Measurements from ENCODE around the gene C6orf132. TPM values are rescaled to one million over a fixed set of nuclear protein-coding genes. Genes with fewer than 3 reads are reported as not detected.

C6orf132 gene
- total and polyA plus RNA-seq, 2 experiments from 2014 or later, result 22.2 to 40.9 TPM

DNA sequence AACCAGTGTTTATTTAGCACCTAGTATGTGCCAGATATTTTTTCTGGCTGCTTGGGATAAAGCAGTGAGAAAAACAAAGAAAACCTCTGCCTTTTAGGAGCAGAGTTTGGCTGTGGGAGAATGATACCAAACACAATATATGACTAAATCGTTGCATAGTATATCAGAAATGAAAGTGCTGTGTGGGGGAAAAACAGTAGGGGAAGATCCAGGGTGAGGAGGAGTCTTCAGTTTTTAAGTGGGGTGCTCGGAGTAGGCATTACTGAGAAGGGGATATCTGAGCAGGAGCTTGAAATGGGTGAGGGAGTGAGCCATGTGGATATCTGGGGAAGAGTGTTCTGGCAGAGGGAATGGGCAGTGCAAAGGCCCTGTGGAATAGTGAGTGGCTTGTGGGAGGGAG lies 69.1 kb downstream of the C6orf132 start:
- DNase-seq (ENCODE audit: low spot score), result no peak
- Mint-ChIP-seq H3K36me3 (ENCODE audit: low read depth) (peaks cover 37% of the 10 kb centered on the region), H3K9me3 (no peaks in the 10 kb centered on the region), H3K27ac (no peak overlapping the region), H3K27me3 (ENCODE audit: insufficient read depth, low read depth, poor library complexity) (no peaks in the 10 kb centered on the region), H3K4me1 (no peaks in the 10 kb centered on the region), H3K4me3 (no peak overlapping the region)
- no peak for ATAC-seq
- H3K36me3 ChIP-seq (ENCODE audit: insufficient read depth), result peaks cover 31% of the 10 kb centered on the region
- H3K4me2 ChIP-seq, result no peak overlapping the region
- no peaks in the 10 kb centered on the region for H4K20me1 ChIP-seq (replicated peaks; ENCODE audit: insufficient read depth)
- H3F3A ChIP-seq (replicated peaks; ENCODE audit: low read depth), result no peaks in the 10 kb centered on the region; the same call in 1 of the 2 replicates
- H3K4me1 ChIP-seq (ENCODE audit: insufficient read depth), result no peaks in the 10 kb centered on the region
- TF ChIP-seq CREB1 (CRISPR knock-in tag; IDR thresholded peaks at IDR 0.05; ENCODE audit: low read depth) (no peak), ZNF331 (CRISPR knock-in tag; IDR thresholded peaks at IDR 0.05; ENCODE audit: low read depth) (no peak), EZH2phosphoT487 (IDR thresholded peaks at IDR 0.05; ENCODE audit: unreplicated experiment) (no peak), NANOG (IDR thresholded peaks at IDR 0.05; ENCODE audit: borderline replicate concordance) (no peak), EZH2 (IDR thresholded peaks at IDR 0.05; ENCODE audit: low read depth, unreplicated experiment) (no peak), ZNF114 (CRISPR knock-in tag; IDR thresholded peaks at IDR 0.05) (no peak), STAT1 (IDR thresholded peaks at IDR 0.05; ENCODE audit: unreplicated experiment) (no peak), POLR2AphosphoS5 (IDR thresholded peaks at IDR 0.05; ENCODE audit: low read depth) (no peak), JUNB (IDR thresholded peaks at IDR 0.05; ENCODE audit: unreplicated experiment) (no peak)
- TF ChIP-seq, protein P1, sequence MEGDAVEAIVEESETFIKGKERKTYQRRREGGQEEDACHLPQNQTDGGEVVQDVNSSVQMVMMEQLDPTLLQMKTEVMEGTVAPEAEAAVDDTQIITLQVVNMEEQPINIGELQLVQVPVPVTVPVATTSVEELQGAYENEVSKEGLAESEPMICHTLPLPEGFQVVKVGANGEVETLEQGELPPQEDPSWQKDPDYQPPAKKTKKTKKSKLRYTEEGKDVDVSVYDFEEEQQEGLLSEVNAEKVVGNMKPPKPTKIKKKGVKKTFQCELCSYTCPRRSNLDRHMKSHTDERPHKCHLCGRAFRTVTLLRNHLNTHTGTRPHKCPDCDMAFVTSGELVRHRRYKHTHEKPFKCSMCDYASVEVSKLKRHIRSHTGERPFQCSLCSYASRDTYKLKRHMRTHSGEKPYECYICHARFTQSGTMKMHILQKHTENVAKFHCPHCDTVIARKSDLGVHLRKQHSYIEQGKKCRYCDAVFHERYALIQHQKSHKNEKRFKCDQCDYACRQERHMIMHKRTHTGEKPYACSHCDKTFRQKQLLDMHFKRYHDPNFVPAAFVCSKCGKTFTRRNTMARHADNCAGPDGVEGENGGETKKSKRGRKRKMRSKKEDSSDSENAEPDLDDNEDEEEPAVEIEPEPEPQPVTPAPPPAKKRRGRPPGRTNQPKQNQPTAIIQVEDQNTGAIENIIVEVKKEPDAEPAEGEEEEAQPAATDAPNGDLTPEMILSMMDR (conservative IDR thresholded peaks at IDR 0.05; ENCODE audit: low read depth in 2 of 2), result no peak
- TF ChIP-seq, protein P2, sequence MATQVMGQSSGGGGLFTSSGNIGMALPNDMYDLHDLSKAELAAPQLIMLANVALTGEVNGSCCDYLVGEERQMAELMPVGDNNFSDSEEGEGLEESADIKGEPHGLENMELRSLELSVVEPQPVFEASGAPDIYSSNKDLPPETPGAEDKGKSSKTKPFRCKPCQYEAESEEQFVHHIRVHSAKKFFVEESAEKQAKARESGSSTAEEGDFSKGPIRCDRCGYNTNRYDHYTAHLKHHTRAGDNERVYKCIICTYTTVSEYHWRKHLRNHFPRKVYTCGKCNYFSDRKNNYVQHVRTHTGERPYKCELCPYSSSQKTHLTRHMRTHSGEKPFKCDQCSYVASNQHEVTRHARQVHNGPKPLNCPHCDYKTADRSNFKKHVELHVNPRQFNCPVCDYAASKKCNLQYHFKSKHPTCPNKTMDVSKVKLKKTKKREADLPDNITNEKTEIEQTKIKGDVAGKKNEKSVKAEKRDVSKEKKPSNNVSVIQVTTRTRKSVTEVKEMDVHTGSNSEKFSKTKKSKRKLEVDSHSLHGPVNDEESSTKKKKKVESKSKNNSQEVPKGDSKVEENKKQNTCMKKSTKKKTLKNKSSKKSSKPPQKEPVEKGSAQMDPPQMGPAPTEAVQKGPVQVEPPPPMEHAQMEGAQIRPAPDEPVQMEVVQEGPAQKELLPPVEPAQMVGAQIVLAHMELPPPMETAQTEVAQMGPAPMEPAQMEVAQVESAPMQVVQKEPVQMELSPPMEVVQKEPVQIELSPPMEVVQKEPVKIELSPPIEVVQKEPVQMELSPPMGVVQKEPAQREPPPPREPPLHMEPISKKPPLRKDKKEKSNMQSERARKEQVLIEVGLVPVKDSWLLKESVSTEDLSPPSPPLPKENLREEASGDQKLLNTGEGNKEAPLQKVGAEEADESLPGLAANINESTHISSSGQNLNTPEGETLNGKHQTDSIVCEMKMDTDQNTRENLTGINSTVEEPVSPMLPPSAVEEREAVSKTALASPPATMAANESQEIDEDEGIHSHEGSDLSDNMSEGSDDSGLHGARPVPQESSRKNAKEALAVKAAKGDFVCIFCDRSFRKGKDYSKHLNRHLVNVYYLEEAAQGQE (IDR thresholded peaks at IDR 0.05; ENCODE audit: unreplicated experiment), result no peak
- TF ChIP-seq, protein P3, sequence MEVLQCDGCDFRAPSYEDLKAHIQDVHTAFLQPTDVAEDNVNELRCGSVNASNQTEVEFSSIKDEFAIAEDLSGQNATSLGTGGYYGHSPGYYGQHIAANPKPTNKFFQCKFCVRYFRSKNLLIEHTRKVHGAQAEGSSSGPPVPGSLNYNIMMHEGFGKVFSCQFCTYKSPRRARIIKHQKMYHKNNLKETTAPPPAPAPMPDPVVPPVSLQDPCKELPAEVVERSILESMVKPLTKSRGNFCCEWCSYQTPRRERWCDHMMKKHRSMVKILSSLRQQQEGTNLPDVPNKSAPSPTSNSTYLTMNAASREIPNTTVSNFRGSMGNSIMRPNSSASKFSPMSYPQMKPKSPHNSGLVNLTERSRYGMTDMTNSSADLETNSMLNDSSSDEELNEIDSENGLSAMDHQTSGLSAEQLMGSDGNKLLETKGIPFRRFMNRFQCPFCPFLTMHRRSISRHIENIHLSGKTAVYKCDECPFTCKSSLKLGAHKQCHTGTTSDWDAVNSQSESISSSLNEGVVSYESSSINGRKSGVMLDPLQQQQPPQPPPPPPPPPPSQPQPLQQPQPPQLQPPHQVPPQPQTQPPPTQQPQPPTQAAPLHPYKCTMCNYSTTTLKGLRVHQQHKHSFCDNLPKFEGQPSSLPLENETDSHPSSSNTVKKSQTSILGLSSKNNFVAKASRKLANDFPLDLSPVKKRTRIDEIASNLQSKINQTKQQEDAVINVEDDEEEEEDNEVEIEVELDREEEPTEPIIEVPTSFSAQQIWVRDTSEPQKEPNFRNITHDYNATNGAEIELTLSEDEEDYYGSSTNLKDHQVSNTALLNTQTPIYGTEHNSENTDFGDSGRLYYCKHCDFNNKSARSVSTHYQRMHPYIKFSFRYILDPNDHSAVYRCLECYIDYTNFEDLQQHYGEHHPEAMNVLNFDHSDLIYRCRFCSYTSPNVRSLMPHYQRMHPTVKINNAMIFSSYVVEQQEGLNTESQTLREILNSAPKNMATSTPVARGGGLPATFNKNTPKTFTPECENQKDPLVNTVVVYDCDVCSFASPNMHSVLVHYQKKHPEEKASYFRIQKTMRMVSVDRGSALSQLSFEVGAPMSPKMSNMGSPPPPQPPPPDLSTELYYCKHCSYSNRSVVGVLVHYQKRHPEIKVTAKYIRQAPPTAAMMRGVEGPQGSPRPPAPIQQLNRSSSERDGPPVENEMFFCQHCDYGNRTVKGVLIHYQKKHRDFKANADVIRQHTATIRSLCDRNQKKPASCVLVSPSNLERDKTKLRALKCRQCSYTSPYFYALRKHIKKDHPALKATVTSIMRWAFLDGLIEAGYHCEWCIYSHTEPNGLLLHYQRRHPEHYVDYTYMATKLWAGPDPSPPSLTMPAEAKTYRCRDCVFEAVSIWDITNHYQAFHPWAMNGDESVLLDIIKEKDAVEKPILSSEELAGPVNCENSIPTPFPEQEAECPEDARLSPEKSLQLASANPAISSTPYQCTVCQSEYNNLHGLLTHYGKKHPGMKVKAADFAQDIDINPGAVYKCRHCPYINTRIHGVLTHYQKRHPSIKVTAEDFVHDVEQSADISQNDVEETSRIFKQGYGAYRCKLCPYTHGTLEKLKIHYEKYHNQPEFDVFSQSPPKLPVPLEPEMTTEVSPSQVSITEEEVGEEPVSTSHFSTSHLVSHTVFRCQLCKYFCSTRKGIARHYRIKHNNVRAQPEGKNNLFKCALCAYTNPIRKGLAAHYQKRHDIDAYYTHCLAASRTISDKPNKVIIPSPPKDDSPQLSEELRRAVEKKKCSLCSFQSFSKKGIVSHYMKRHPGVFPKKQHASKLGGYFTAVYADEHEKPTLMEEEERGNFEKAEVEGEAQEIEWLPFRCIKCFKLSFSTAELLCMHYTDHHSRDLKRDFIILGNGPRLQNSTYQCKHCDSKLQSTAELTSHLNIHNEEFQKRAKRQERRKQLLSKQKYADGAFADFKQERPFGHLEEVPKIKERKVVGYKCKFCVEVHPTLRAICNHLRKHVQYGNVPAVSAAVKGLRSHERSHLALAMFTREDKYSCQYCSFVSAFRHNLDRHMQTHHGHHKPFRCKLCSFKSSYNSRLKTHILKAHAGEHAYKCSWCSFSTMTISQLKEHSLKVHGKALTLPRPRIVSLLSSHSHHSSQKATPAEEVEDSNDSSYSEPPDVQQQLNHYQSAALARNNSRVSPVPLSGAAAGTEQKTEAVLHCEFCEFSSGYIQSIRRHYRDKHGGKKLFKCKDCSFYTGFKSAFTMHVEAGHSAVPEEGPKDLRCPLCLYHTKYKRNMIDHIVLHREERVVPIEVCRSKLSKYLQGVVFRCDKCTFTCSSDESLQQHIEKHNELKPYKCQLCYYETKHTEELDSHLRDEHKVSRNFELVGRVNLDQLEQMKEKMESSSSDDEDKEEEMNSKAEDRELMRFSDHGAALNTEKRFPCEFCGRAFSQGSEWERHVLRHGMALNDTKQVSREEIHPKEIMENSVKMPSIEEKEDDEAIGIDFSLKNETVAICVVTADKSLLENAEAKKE (CRISPR knock-in tag; IDR thresholded peaks at IDR 0.05), result no peak
- TF ChIP-seq, protein P4, sequence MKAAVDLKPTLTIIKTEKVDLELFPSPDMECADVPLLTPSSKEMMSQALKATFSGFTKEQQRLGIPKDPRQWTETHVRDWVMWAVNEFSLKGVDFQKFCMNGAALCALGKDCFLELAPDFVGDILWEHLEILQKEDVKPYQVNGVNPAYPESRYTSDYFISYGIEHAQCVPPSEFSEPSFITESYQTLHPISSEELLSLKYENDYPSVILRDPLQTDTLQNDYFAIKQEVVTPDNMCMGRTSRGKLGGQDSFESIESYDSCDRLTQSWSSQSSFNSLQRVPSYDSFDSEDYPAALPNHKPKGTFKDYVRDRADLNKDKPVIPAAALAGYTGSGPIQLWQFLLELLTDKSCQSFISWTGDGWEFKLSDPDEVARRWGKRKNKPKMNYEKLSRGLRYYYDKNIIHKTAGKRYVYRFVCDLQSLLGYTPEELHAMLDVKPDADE (IDR thresholded peaks at IDR 0.05), result no peak
- H3K27ac ChIP-seq (ENCODE audit: low read depth), result no peak overlapping the region
- H3K79me2 ChIP-seq (replicated peaks; ENCODE audit: insufficient read depth), result no peaks in the 10 kb centered on the region
- no peak overlapping the region for H2AFZ ChIP-seq
- no peak overlapping the region for H3K4me3 ChIP-seq
- H3K9me2 ChIP-seq (ENCODE audit: insufficient read depth), result no peaks in the 10 kb centered on the region
- no peaks in the 10 kb centered on the region for H3K27me3 ChIP-seq (ENCODE audit: insufficient read depth)
